ENCODE data around the gene RNF167. TPM values are rescaled to one million over a fixed set of nuclear protein-coding genes. Genes with fewer than 3 reads are reported as not detected.
A peak's percentile ranks its signal among the peaks of the same experiment; 100 is the strongest.

Gene RNF167
- total and polyA plus RNA-seq, 2 of the 13 experiments (the other 11 are each of a cell fraction or from before 2014, with no cell fraction given): 44.1 to 45.4 TPM

- no peak; the same call in 1 of the 2 replicates for TF ChIP-seq ERF (CRISPR knock-in tag; IDR thresholded peaks at IDR 0.05)
- no peak for TF ChIP-seq ZNF276 (CRISPR knock-in tag; IDR thresholded peaks at IDR 0.05; ENCODE audit: low read depth)
- peak; percentile 65; the same call in 1 of the 2 replicates for TF ChIP-seq ZMAT3 (CRISPR knock-in tag; conservative IDR thresholded peaks at IDR 0.05)
- TF ChIP-seq RERE (CRISPR knock-in tag; IDR thresholded peaks at IDR 0.05; ENCODE audit: low read depth): no peak
- TF ChIP-seq ZNF362 (CRISPR knock-in tag; IDR thresholded peaks at IDR 0.05; ENCODE audit: borderline replicate concordance): no peak
- TF ChIP-seq KDM3A (CRISPR knock-in tag; IDR thresholded peaks at IDR 0.05; ENCODE audit: low read depth): peak; percentile 56; the same call in 1 of the 2 replicates
- peak; percentile 64 for TF ChIP-seq MTA1 (CRISPR knock-in tag; IDR thresholded peaks at IDR 0.05; ENCODE audit: borderline replicate concordance)
- TF ChIP-seq RFXANK (CRISPR knock-in tag; IDR thresholded peaks at IDR 0.05): no peak
- TF ChIP-seq THAP9 (CRISPR knock-in tag; IDR thresholded peaks at IDR 0.05; ENCODE audit: borderline replicate concordance): peak; percentile 67; the same call in 1 of the 2 replicates
- TF ChIP-seq ZNF280D (CRISPR knock-in tag; IDR thresholded peaks at IDR 0.05): no peak
- no peak for TF ChIP-seq ZBTB49 (CRISPR knock-in tag; IDR thresholded peaks at IDR 0.05; ENCODE audit: borderline replicate concordance)
Measured at GRCh38 chr17:4950746-4951204, 10.7 kb downstream of the RNF167 start, which contains the start of gene ENO3 (continued).

All from HepG2 (cell line).